Kidney (tissue), 14 donors: ENCODE measurements around the gene EHD4. TPM values are rescaled to one million over a fixed set of nuclear protein-coding genes. Genes with fewer than 3 reads are reported as not detected.

Experiments
- DNase-seq, 5 donors: peaks; one replicate each; pipeline ENCODE4 v3.0.0-alpha.2; 2013 to 2020
- FAIRE-seq: peaks from 2 replicates; lab custom pipeline; 2012; peaks lifted over from hg19 to GRCh38; lab: Jason Lieb, UNC
- H3K27ac ChIP-seq, 2 donors: one replicate each; pipeline ENCODE4 v1.7.0; 2013; ENCODE audit warnings: low read depth in 2 of 2, low read length in 2 of 2, inconsistent platforms in 1 of 2
- H3K27me3 ChIP-seq: one replicate; pipeline ENCODE4 v1.7.1; 2013; ENCODE audit warnings: low read length, inconsistent platforms; ENCODE audit not compliant: control insufficient read depth, insufficient read depth
- H3K36me3 ChIP-seq, 3 donors: one replicate each; pipeline versions ENCODE4 v1.7.0 to v1.7.1; 2013; ENCODE audit warnings: low read length in 3 of 3, control low read depth in 1 of 3, inconsistent platforms in 1 of 3; ENCODE audit not compliant: insufficient read depth in 3 of 3, control insufficient read depth in 2 of 3
- H3K4me1 ChIP-seq, 3 donors: one replicate each; pipeline versions ENCODE4 v1.7.0 to v1.7.1; 2013; ENCODE audit warnings: low read length in 3 of 3, inconsistent platforms in 1 of 3, low read depth in 1 of 3; ENCODE audit not compliant: control insufficient read depth in 2 of 3, insufficient read depth in 2 of 3
- H3K4me3 ChIP-seq, 3 donors: one replicate each; pipeline versions ENCODE4 v1.7.0 to v1.8.1; 2013; ENCODE audit warnings: low read length in 3 of 3, control low read depth in 1 of 3, inconsistent platforms in 1 of 3
- H3K9ac ChIP-seq, 3 donors: one replicate each; pipeline versions ENCODE4 v1.7.0 to v1.7.1; 2013; ENCODE audit warnings: low read length in 3 of 3, control low read depth in 1 of 3, inconsistent platforms in 1 of 3
- H3K9me3 ChIP-seq, 3 donors: one replicate each; pipeline versions ENCODE4 v1.7.0 to v1.7.1; 2013; ENCODE audit warnings: low read length in 3 of 3, control low read depth in 1 of 3, inconsistent platforms in 1 of 3; ENCODE audit not compliant: control insufficient read depth in 2 of 3, insufficient read depth in 1 of 3
- CTCF ChIP-seq: IDR thresholded peaks from 3 replicates; pipeline ENCODE4 v1.5.1; 2012; ENCODE audit warnings: mild to moderate bottlenecking, moderate library complexity, borderline replicate concordance; ENCODE audit not compliant: insufficient read depth; ENCODE audit errors: extremely low read depth
- intact Hi-C: fragments of 100-400 bp; cut with DNase I; formaldehyde crosslinking; loops from one replicate; pipeline ENCODE4 v1.11.1; 2022
- polyA plus RNA-seq: library from polyadenylated mRNA; stranded (reverse); fragments of 350-450 nt; fragmentation: Illumina TruSeq; extraction: RNeasy Lipid Tissue Mini Kit (QIAGEN cat#74804); gene quantifications from one replicate; pipeline ENCODE4 v1.2.3, GENCODE V29; 2014; ENCODE audit warnings: low read depth, low replicate concordance; ENCODE audit not compliant: insufficient read depth
- total RNA-seq: library from RNA; stranded (reverse); fragmentation: NEBNext Ultra II Directional; extraction: Animal tissue kit (Norgen Biotek cat#: 25700); gene quantifications from one replicate; pipeline ENCODE4 v1.2.1, GENCODE V29; 2021
- donor health status: control.
- donor health status: control.
- donor health status: control.
- donor health status: control.
- donor health status: control.
- donor health status: DM: yes; HTN: yes; CAD: no.
- donor health status: Normal renal cell carcinoma (clear cell type).

EHD4 gene
- total and polyA plus RNA-seq, 2 donors from 2014 or later = 15.7 to 38.5 TPM

- no peaks in the 10 kb centered on the region for H3K36me3 ChIP-seq
- intact Hi-C loops = no loop called here
- no peak for FAIRE-seq
Measured at GRCh38 chr15:41880156-41880877, 92.0 kb downstream of the EHD4 start.

GRCh38 chr15:41879321-41879845 is 93.0 kb downstream of the EHD4 start:
- peaks cover 0 to 8% (median 3%) of the 10 kb centered on the region in 3 donors for H3K4me1 ChIP-seq
- H3K4me3 ChIP-seq = no peak overlapping the region
- H3K9ac ChIP-seq = no peak overlapping the region
- H3K9me3 ChIP-seq = no peaks in the 10 kb centered on the region
- H3K27ac ChIP-seq = no peak overlapping the region
- FAIRE-seq = no peak
- no peak for DNase-seq
- intact Hi-C loops = no loop called here
- no peaks in the 10 kb centered on the region for H3K36me3 ChIP-seq
- H3K27me3 ChIP-seq = no peaks in the 10 kb centered on the region
- TF ChIP-seq CTCF = no peak

More at GRCh38 chr15:41880156-41880877, 92.0 kb downstream of the EHD4 start:
- no peak overlapping the region for H3K4me3 ChIP-seq
- no peak overlapping the region for H3K9ac ChIP-seq
- DNase-seq = no peak
- H3K4me1 ChIP-seq = peaks cover 0 to 8% (median 3%) of the 10 kb centered on the region in 3 donors
- no peaks in the 10 kb centered on the region for H3K9me3 ChIP-seq
- no peak overlapping the region for H3K27ac ChIP-seq
- TF ChIP-seq CTCF = no peak
- H3K27me3 ChIP-seq = no peaks in the 10 kb centered on the region

- intact Hi-C loops = no loop called here
- FAIRE-seq (no peak), DNase-seq (no peak)
- Histone ChIP-seq H3K27ac (no peak overlapping the region), H3K9me3 (no peaks in the 10 kb centered on the region), H3K4me1 (peaks cover 0 to 8% (median 3%) of the 10 kb centered on the region in 3 donors), H3K4me3 (no peak overlapping the region), H3K27me3 (no peaks in the 10 kb centered on the region), H3K9ac (no peak overlapping the region), H3K36me3 (no peaks in the 10 kb centered on the region)
- no peak for TF ChIP-seq CTCF
Measured at GRCh38 chr15:41878355-41878699, 94.0 kb downstream of the EHD4 start.
